Bronchial epithelial cell (primary cell): ENCODE results near the gene ANO3. TPM values are rescaled to one million over a fixed set of nuclear protein-coding genes. Genes with fewer than 3 reads are reported as not detected.

Experiments used
- DNase-seq: peaks from one replicate; pipeline ENCODE4 v3.0.0-alpha.2; 2010; ENCODE audit warnings: low read depth
- FAIRE-seq: peaks from 2 replicates; lab custom pipeline; 2011; peaks lifted over from hg19 to GRCh38; lab: Jason Lieb, UNC
- H3K27me3 ChIP-seq: 2 replicates; pipeline ENCODE4 v1.5.1; 2011; ENCODE audit warnings: low read length; ENCODE audit not compliant: control insufficient read depth, insufficient read depth
- H3K36me3 ChIP-seq: 2 replicates; pipeline ENCODE4 v1.5.1; 2011; ENCODE audit warnings: low read length; ENCODE audit not compliant: control insufficient read depth, insufficient read depth
- H3K4me3 ChIP-seq: 2 replicates; pipeline ENCODE4 v1.5.1; 2011; ENCODE audit warnings: mild to moderate bottlenecking, low read depth, low read length, control low read depth
- CTCF ChIP-seq: IDR thresholded peaks from 2 replicates; pipeline ENCODE4 v1.5.1; 2011; ENCODE audit warnings: mild to moderate bottlenecking, moderate library complexity, low read length, control low read depth, inconsistent platforms; ENCODE audit not compliant: insufficient read depth, severe bottlenecking
- total RNA-seq: library from RNA; depleted of rRNA; stranded (reverse); fragments of >200 nt; gene quantifications from 2 replicates; pipeline ENCODE4 v1.2.1, GENCODE V29; 2014

The ANO3 gene
- total RNA-seq, 1 donor from 2014 or later: under 0.01 TPM

- DNase-seq: peak; percentile 77
- H3K36me3 ChIP-seq: no peaks in the 10 kb centered on the region
- no peak for FAIRE-seq
- no peaks in the 10 kb centered on the region for H3K27me3 ChIP-seq
- no peak overlapping the region for H3K4me3 ChIP-seq
- TF ChIP-seq CTCF: peak; percentile 66
Observed at GRCh38 chr11:26649884-26650283, 318.0 kb downstream of the ANO3 start.

- DNase-seq: peak; percentile 23
- no peak for TF ChIP-seq CTCF
- H3K36me3 ChIP-seq: no peaks in the 10 kb centered on the region
- no peak for FAIRE-seq
- H3K27me3 ChIP-seq: no peaks in the 10 kb centered on the region
- H3K4me3 ChIP-seq: no peak overlapping the region
Observed at GRCh38 chr11:26651916-26652315, 320.0 kb downstream of the ANO3 start.

GRCh38 chr11:26655287-26655686 lies 323.4 kb downstream of the ANO3 start:
- TF ChIP-seq CTCF: no peak

GRCh38 chr11:26662916-26663315 lies 331.0 kb downstream of the ANO3 start:
- DNase-seq (no peak), FAIRE-seq (no peak)
- Histone ChIP-seq H3K27me3 (no peaks in the 10 kb centered on the region), H3K4me3 (no peak overlapping the region), H3K36me3 (no peaks in the 10 kb centered on the region)
- no peak for TF ChIP-seq CTCF

More at GRCh38 chr11:26655287-26655686, 323.4 kb downstream of the ANO3 start:
- no peaks in the 10 kb centered on the region for H3K36me3 ChIP-seq
- no peaks in the 10 kb centered on the region for H3K27me3 ChIP-seq
- DNase-seq (no peak), FAIRE-seq (no peak)
- no peak overlapping the region for H3K4me3 ChIP-seq

GRCh38 chr11:26665036-26665435 lies 333.1 kb downstream of the ANO3 start:
- DNase-seq (no peak), FAIRE-seq (no peak)
- TF ChIP-seq CTCF: no peak
- H3K27me3 ChIP-seq: no peaks in the 10 kb centered on the region
- H3K4me3 ChIP-seq: no peak overlapping the region
- H3K36me3 ChIP-seq: no peaks in the 10 kb centered on the region

GRCh38 chr11:26665946-26666345 lies 334.0 kb downstream of the ANO3 start:
- Histone ChIP-seq H3K27me3 (no peaks in the 10 kb centered on the region), H3K36me3 (no peaks in the 10 kb centered on the region), H3K4me3 (no peak overlapping the region)
- DNase-seq (peak; percentile 71), FAIRE-seq (no peak)
- no peak for TF ChIP-seq CTCF
